Subcutaneous adipose tissue (tissue), 4 donors: ENCODE measurements around the gene REPS2. TPM values are rescaled to one million over a fixed set of nuclear protein-coding genes. Genes with fewer than 3 reads are reported as not detected.

Source experiments
- total RNA-seq, 4 donors: library from RNA; depleted of rRNA; stranded (reverse); fragments of >200 nt; gene quantifications; one replicate each; pipeline ENCODE4 v1.1.0, GENCODE V29; 2016
- TF ChIP-seq, protein P1 (sequence below): fragments of 450-650 bp; IDR thresholded peaks from one replicate; pipeline ENCODE4 v1.5.1; 2016; ENCODE audit warnings: low read depth, mild to moderate bottlenecking, control low read depth, antibody characterized with exemption, moderate library complexity

REPS2 gene
- total RNA-seq, 4 donors from 2014 or later: 3.3 to 10.3 (median 5.3) TPM

DNA sequence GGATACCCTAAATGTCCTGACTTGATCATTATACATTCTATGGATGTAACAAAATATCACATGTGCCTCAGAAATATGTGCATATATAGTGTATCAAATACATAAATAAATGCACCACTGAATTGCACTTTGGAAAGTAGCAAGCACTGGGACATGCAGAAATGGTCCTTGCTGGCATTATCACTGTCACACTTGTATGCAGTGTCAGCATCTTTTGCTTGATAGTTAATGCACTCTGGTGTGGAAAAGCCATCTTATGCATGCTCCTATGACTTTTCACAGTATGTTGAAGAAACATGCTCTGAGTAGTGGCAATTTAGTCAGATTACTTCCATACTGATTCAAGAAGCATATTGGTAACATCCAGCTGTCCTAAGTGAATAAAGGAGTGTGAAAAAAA is 27.5 kb upstream of the REPS2 start:
- TF ChIP-seq, protein P1, sequence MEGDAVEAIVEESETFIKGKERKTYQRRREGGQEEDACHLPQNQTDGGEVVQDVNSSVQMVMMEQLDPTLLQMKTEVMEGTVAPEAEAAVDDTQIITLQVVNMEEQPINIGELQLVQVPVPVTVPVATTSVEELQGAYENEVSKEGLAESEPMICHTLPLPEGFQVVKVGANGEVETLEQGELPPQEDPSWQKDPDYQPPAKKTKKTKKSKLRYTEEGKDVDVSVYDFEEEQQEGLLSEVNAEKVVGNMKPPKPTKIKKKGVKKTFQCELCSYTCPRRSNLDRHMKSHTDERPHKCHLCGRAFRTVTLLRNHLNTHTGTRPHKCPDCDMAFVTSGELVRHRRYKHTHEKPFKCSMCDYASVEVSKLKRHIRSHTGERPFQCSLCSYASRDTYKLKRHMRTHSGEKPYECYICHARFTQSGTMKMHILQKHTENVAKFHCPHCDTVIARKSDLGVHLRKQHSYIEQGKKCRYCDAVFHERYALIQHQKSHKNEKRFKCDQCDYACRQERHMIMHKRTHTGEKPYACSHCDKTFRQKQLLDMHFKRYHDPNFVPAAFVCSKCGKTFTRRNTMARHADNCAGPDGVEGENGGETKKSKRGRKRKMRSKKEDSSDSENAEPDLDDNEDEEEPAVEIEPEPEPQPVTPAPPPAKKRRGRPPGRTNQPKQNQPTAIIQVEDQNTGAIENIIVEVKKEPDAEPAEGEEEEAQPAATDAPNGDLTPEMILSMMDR: no peak

DNA sequence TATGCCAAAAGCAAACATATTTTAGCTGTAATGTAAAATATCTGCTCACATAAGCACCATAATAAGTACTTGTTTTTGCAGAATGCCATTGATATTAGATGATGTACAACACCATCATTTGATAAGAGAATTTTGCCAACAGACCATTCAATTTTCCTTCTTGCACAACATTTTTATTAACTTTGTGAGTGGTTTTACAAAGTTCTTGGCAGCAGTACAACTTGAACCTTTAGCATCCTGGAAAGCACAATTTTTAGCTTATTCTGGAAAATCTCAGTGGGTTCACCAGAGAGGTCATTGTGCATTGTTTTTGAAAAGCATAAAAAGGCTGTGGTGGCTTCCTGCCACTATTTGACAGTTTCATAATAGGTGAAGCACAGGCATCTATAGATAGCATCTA is 26.4 kb upstream of the REPS2 start:
- TF ChIP-seq, protein P1: no peak

DNA sequence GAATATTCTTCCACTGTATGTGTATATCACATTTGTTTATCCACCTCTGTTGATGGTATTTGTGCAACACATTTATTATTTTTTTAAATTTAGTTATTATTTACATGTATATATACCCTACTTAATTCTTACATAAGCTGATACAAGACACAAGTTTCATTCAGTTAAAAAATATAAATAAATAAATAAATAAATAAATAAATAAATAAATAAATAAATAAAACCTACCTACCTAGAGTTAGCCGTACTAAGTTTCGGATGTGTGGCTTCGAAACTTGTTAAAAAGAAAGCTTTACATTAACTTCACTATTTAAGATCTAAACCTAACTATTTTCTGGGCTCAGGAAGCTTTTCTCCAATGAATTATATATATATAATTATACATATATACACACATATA is 23.3 kb upstream of the REPS2 start:
- TF ChIP-seq, protein P1: no peak

DNA sequence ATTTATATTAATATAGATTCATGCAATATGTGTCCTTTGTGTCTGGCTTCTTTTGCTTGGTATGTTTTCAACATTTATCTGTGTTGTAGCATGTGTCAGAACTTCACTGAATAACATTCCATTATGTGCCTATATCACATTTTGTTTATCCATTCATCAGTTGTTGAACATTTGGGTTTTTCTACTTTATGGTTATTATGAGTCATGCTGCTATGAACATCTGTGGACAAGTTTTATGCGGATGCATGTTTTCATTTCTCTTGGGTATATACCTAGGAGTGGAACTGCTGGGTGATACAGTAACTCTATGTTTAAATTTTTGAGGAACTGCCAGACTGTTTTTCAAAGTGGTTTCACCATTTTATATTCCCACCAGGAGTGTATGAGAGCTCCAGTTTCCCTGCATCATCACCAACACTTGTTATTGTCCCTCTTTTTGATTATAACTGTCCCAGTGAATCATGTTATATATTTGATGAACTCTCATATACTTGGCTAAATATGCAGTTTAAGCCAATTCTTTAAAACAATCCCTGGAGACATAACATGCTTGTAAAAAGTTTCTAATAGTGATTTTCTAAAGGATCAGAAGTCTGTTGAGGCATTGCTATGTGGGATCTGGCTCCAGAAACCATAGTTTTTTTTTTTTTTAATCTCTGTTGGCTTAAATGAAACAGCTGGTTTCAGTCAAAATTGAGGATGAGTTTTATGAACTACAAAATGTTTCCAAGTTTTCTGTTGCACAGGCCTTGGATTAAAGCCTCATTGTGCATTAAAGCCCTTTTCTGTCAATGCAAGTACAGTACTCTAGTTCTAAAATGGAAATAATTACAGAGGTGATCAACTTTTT is 21.6 kb upstream of the REPS2 start:
- TF ChIP-seq, protein P1: no peak

DNA sequence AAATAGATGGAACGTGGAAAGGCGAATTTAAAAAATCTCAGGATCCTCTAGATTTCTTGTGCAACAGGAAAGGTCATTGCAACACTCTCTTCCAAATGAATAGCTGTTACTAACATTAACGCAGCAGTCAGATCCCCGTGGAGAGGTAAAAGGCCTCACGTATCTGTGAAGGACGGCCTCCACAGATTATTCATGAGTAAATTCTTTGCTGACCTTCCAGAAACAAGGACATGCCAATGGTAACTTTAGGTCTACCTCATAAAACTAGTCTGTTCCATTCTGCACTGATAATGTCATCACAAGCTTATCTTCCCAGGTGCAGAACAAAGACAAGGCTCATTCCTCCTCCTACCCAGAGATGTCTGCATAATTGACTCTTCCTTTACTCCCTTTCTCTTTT is 16.1 kb upstream of the REPS2 start:
- TF ChIP-seq, protein P1: no peak

DNA sequence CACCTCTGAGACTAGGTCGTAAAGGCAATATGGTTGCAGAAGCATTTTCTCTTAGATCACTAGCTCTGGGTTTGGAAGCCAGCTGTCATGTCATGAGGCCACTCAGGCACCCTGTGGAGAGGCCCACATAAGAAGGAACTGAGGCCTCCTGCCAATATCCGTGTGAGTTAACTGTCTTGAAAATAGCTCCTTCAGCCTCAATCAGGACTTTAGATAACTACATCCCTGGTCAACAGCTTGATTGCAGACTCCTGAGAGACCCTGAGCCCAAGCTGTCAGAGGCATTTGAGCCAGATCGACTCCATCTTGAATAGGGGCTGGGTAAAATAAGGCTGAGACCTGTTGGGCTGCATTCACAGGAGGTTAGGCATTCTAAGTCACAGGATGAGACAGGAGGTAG is 15.1 kb upstream of the REPS2 start:
- TF ChIP-seq, protein P1: no peak

DNA sequence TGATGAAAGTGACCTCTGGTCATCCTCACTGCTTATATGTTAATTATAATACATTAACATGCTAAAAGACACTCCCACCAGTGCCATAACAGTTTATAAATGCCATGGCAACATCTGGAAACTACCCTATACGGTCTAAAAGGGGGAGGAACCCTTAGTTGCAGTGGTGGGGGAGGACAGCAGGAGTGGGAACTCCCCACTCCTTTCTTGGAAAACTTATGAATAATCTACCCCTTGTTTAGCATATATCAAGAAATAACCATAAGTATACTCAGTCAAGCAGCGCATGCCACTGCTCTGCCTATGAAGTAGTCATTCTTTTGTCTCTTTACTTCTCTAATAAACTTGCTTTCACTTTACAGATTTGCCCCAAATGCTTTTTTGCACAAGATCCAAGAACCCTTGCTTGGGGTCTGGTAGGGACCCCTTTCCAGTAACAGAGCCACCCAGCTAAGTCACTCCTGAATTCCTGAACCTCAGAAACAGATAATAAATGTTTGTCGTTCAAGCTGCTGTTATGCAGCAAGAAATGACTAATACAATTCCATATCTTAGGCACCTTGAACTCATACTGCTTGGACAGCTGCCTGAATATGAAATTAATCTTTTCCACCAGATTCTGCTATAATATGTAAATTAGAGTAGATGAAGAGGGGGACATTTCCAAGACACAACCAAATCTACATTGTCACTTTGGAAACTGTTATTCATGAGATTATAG is 14.4 kb upstream of the REPS2 start:
- TF ChIP-seq, protein P1: no peak
